ENCODE measurements around the gene RAB29.

Gene RAB29

DNA sequence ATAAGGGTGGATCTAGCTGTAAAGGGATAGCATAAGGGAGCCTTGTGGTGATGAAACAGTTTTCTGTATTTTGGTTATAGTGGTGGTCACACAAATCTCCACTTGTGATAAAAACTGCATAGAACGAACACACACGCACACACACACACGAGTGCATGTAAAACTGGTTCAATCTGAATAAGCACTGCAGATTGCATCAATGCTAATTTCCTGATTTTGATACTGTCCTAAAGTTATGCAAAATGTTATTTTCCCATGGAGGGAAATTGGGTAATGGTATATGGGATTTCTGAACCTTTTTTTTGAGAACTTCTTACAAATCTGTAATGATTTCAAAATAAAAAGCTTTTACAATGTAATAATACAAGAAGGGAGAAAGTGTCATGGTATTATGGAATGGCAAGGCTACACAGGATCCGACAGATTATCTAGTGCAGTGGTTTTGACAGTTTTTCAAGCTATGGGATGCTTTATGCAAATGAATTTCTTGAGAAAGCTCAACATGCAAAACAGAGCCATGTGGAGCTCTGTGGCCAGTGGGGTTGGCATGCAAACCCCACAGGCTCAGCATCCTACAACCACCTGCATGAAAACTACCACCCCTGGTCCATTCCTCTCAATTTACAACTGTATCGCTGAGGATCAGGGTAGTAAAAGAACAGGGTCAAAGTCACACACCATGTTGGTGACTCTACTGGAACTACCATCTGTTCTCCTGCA lies 18.9 kb upstream of the RAB29 start:
- no peak for DNase-seq

DNA sequence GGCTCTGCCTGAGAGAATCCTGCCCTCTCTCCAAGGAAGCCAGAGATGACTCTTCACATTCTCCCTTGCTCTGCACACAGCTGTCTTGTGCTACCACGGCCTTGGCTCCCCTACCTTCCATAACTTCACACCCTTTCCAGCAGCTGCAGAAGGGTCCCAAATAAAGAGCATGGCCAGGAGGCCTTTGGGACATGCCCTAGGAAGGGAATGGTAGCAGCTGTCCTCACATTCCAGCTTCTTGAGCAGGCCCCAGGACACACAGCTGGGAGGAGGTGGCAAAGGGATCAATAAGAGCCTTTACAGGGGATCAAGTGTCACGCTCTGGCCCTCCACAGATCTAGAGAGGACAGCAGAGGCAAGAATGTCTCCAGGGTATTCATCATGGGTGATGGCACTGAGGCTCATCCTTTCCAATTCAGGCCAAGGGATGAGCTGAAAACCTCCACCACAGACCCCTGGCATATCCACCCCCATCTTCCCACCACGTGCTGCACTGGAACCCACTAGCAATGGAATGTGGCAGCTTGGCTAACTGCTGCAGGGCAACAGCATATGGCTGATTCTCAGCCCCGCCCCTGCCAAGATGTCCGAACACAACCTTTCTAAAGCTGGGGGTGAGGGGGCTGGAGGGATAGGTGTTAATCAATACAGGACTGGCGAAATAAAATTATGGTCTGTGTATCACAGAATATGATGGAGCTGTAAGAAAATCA lies 17.8 kb upstream of the RAB29 start:
- DNase-seq, result no peak

DNA sequence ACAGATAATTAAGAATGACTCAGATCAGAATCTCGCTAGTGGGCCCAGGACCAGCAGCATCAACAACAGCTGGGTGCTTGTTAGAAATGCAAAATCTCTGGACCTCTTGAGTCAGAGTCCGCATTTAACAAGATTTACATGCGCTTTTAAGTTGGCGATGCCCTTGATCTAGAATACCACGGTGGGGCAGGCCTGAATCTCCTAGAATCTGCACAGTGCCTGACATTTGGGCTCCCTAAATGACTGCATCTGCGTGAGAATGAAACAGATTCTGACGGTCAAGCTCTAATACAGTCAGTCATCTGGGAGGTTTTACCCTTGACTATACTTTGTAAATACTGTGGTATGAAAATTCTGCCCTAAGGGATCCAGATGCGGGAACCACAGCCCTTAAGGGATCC lies 17.2 kb upstream of the RAB29 start:
- DNase-seq, result no peak

DNA sequence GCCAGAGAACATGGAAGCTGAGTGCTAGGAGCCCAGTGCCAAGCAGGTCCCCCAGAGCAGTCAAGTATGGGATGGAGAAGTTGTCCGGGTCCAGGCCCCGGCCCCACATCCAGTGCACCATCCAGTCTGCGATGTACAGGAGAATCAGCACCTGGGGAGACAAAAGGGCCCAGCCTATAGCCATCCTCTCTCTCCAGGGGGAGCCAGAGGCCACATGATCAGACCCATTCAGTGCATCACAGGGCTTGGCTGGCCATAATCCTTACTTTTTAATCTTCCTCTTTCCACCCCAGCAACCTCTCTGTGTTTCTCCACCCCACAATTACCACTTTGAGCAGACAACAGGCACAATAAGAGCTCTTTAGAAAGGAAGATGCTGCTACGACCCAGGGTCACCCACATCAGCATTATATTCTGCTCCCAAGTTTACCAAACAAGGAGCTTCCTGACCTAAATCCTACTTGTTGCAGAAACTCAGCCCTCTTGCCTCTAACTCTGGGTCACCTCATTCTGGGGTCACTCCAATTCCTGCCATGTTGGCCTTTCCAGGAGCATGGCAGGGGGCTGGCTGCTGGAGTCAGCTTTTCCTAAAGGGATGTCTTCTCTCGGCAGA lies 16.4 kb upstream of the RAB29 start:
- peak; percentile 63 for DNase-seq

DNA sequence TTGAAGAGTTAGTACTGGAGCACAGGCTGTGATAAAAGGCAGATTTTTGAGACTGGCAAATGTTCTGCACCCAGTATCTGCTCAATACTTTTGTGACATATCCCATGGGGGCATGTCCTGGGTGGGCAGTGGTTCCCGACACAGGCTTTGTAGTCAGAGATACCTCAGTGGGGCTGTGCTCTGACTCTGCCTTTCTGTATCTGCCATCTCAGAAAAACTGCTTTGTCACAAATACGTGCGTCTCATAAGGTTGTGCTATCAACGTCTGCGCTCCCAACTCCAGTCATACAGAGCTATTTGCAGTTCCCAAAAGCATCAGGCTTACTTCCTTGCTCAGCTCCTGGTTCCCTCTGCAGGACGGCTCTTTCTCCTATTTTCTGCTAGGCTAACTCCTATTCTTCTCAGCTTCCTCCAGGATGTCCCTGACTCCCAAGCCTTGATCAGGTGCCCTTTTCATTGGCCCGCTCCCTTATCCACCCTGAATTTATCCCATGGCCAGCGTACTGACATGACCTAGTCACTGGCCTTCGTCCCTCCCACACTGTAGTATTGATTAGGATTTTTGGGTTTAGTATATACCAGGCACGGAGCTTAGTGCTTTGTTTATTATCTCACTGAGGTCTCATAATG lies 12.1 kb upstream of the RAB29 start:
- no peak for DNase-seq

DNA sequence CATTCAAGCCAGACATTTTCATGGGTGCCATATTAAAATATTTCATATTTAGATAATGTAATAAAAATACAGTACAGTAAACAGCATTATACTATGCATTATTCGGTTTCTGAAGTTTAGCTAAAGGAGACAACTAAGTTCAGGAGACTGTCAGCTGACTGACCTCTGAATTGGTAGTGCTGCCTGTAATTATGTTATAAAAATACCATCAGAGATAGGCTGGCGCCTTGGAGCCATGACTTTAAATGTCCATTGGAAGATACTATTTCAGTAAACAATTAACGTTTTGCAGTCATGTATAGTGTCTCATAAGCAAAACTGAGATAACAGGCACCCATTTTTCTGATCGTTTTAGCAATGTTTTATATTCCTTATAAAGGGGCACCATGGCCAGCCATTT lies 11.3 kb upstream of the RAB29 start:
- no peak for DNase-seq

DNA sequence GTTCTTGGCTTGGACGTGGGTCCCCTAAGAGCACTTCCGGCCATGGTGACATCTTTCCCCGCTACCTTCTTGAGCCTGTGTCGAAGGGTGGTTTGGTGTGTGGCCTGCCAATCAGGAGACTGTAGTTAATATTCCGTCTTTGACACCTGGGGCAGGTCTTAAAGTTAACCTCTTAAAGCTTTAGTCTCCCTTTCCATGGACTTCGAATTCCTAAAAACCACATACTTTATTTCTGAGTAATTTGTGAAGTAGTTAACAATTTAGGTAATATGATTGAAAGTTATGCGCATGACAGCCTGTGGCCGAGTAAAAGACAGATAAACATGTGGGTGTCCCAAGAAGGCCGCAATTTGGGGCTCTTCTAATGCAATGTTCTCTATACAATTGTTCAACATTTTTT lies 10.2 kb upstream of the RAB29 start:
- no peak for DNase-seq

DNA sequence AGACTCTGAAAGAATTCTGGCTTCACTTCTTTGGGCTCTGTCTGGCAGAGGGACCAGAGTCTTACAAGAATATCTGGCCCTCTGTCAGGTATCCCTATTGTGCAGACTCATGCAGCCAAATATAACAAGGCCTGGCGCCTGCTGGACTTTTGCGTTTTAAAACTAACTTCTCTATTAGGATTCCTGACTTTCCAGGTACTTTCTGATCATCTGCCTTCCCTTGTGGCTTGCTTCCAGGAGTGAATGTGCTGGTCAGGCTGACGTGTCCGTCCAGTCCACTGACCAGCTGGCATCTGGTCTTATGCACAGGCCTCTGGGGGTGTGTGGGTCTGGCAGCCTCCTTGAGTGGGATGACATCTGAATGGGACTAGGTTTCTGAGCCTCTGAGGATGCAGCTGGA lies 8.6 kb upstream of the RAB29 start:
- no peak for DNase-seq

DNA sequence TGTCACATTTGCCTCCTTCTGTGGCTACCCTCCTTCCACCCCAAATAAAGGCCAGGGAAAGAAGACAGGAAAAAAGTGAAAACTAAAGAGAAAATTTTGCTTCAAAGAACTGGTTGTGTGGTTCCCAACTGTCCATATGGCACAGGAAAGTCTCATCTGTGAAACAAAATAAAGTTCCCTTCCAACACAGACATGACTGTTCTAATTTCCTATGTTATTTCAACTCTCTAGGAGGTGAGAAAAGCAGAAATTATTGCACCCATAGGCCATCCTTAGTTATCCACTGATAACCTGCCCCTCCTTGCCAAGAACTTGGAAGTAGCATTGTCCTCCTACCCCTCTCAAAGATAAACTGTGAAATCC lies 8.1 kb upstream of the RAB29 start:
- no peak for DNase-seq

DNA sequence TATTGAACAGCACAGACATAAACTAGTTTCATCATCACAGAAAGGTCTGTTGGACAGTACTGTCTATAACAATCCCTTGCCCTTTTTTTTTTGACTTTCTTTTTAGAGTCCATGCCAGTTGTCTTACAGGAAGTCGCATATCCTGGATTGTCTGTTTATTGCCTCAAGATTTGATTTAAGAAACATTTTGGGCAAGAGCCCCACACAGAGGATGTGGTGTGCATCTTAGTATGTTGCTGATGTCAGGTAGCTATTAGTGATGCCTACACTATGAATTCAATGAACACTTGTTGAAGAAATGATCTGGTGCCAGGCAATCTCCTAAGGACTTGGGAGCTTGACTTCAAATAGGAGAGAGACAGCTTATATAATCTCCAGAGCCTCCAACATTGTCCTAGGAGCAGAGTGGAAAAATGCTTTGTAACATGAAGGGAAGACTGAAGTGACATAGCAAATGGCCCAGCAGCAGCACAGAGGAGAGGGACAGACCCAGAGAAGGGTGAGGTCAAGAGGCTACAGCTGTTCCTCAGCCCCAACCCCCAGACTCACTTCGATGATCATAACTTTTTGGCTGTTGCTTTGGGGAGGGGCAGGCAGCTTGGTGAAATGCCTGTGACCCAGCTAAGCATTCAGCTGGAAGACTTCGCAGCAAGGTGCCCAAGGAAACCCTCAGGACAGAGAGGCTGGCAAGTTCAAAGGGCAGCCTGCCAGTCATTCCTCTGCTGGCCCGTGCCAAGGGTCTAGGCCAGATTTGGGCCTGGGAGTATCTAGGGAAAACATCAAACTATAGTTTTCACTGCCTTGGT lies 7.5 kb upstream of the RAB29 start:
- no peak for DNase-seq

DNA sequence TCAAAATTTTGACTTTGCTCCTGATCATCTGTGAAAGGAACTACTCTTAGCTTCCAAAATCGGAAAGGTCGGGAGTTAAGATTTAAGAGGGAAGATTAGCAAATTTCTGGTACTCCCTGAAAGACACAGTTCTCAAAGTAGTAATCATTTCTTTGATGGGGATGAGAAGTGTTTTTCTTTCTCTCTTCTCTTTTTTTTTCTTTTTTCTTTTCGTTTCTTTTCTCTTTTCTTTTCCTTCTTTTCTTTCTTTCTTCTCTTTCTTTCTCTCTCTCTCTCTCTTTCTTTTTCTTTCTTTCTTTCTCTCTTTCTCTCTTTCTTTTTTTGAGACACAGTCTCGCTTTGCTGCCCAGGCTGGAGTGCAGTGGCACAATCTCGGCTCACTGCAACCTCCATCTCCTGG lies 5.1 kb upstream of the RAB29 start:
- DNase-seq, result no peak

DNA sequence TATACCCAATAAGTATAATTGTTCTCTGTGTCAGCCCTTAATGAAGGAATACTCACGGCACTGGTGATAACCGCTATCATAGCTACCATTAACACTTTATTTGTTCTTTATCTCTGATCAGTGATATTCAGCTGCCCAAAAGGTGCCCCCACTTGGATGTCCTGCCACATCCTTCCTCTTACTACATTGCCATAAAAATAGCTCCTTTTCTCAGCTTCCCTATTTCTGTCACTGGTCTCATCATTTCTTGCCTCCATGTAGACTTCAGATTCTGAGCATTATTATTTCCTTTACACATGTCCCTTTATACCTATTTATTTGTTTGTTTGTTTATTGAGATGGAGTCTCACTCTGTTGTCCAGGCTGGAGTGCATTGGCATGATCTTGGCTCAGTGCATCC lies 2.7 kb upstream of the RAB29 start:
- no peak for DNase-seq

DNA sequence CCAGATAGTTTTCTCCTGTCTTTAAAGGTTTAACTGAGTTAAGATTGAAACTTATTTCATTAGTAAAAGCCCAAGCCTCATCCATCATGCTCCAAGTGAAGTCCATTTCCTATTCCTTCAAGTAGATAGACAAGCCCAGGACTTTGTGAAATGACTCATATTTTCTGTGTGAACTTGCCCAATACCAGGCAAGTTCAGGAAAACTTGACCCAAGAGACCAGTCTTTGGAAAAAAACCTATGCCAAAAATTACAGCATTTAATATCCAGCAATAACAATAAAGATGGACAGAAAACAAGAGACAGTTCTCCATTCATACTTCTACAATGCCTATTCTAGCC lies 405 bp upstream of the RAB29 start:
- no peak for DNase-seq

DNA sequence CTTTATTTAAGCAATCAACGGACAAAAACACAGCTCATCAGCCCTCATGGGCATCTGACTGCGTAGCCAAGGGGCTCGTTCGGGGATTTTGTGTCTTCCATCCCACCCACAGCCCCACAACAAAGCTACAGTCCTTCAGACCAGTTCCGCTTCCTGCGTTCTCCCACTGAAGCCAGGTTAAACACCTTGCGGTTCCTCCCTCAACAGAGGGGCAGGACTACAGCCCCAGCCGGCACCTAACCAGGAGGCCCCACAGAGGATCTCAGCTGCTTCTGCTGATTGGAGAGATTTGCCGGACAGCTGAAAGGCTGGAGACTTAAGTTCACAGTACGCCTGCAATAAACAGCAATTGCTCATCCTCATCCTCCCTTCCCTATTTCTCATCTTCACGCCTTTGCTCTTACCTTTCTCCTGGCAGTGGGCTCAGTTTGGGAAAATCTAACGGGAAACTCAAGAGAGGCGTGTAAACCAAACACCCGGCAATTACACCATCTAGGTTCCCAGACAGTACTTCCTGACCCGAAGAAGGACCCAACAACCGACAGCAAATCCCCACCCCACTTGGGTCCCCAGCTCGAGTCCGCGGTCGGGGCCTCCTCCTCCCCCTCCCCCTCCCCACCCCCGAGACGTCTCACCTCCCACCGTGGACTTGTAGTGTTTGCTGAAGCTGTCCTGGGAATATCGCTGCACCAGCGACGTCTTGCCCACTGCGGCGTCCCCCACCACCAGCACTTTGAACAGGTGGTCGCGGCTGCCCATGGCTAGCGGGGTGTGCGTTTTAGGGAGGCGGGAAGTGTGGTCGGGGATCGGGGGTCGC lies 876 bp downstream of the RAB29 start:
- peak; percentile 34 for DNase-seq

DNA sequence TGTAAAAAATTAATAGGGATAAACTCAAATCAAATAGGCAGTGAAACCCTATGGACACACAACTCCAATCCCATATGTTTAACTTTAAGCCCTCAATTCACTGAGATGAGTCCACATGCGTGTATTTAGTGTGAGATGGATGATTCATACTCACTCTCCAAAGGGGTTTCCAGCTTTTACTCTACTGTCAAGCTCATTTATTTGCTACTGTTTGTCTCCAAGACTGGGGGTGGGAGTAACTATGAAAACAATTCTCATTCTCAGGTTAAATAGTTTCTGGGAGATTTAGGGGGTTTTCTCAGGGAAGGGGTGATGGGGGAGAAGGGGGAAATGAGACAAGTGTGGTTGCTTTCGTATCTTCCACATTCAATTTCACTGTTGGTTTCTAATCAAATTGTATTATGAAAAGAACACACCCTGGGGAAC lies 2.7 kb downstream of the RAB29 start:
- peak; percentile 40 for DNase-seq

DNA sequence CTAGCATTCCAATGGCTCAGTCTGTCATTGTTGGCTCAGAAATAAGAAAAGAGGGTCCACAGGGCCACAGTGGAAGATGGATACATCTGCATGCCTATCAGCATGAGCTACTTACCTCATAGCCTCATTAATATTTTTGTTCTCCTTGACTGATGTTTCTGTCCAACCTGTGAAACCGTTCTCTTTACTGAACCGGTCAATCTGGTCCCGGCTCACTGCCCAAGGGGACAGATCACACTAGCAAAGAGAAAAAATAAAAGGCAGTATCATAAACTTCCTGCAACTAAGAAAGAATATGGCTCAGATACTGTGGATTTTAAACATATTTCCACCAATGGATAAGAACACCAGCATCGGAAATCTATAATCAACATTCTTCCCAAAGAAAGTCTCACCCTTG lies 4.7 kb downstream of the RAB29 start:
- DNase-seq, result no peak

DNA sequence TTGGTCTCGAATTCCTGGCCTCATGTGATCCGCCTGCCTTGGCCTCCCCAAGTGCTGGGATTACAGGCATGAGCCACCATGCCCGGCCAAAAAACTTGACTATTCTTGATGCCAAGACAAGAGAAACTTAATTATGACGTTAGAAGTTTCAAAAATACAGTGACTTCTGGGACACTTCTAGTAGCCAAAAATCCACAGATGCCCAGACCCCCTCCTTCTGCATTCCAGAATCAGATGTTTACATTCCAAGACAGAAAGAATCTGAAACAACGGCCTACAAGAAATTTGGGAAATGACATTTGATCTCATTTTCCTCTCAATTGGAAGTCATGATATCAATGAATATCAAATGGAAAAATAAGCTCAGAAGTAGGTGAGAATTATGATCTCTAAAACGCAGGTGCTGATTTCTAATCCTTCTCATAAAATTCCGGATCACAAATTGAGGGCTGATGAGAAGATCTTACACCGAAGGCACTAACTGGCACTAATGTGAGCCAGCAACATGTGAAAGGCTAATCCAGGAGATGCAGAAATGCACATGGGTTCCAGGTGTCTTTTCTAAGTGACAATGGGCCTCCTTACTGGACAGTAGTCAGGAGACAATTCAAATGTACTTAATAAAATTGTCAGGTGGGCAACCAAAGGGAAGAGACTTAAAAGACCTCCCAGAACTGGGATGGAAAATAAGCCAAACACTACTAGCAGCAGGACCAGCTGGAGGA lies 5.5 kb downstream of the RAB29 start:
- no peak for DNase-seq

DNA sequence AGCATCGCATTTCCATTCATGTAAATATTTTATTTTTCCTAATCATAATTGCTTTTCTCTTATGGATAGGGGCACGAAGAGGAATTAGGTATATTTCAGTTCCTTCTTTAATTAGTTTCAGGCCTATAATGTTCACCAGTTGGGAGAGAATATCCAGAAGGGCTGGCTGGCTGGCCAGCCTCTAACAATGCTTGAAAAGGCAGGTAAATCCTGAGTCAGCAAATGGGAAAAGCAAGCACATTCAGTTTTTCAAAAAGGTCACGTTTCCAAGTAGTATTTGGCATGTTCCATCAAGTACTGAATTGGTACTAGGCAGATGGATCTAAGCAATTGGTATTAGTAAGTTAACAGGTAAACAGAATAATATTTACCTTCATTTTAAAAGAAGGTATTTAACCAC lies 8.0 kb downstream of the RAB29 start:
- DNase-seq, result no peak

DNA sequence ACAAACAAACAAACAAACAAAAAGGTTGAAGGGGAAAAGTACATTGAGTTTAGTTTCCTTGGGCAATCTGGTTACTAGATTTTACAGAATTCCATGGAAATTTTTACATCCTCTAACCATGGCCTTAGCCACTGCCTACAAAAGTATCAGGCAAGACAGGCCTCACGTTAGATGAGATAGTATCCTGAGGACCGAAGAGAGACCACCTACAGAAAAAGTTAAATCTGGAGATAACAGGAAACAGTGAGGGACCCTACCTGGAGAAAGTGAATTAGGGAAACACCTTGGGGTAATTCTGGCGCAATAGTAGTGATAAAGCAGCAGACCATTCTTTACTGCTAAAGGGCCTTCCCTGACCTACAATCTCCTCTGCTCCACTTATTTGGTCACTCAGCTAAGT lies 8.7 kb downstream of the RAB29 start:
- no peak for DNase-seq

DNA sequence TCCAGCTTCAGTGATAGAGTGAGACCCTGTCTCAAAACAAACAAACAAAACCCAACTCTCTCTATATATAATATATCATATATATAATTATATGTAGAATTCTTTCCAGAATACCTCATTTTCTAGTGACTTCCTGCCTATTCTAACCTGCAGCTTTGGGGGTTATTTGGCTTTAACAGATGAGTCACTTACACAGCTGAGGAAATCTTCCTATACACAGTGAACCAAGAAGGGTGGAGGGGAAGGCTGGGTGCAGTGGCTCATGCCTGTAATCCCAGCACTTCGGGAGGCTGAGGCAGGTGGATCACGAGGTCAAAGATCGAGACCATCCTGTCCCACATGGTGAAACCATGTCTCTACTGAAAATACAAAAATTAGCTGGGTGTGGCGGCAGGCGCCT lies 9.2 kb downstream of the RAB29 start:
- DNase-seq, result no peak

DNA sequence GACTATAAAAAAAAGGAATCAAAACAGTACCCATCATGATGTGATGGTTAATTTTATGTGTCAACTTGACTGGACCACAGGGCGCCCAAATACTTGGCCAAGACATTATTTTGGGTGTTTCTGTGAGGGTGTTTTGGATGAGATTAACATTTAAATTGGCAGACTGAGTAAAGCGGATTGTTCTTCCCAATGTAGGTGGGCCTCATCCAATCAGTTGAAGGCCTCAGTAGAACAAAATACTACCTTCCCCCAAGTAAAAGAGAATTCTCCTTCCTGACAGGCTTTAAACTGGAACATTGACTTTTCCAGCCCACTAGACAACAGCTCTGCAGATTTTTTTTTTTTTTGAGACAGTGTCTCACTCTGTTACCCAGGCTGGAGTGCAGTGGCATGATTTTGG lies 10.7 kb downstream of the RAB29 start:
- DNase-seq, result no peak

DNA sequence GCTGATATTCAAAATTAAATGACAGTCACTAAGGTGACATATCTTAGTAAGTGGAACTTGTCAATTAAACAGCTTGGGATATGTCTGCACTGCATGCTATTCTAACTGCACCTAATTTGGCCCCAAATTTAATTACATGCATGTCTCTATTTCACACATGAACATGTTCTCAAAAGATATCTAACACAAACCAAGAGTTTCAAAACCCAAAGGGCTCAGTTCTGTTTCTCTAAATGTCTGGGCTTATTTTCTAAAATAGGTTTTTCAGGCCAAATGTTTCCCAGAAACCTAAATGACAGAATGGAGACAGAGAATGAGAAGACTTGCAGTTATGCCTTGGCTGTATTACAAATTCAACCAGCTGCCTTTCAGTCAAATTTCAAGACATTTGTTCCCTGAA lies 11.3 kb downstream of the RAB29 start:
- no peak for DNase-seq
